Dedifferentiated amniotic fluid mesenchymal stem cell (primary cell): Measurements from ENCODE around the gene TRIM27.
"Not testable (repeated sequence)": the region's sequence is repeated elsewhere in the genome, so short reads cannot be mapped to it uniquely, and the experiment has no call there.

ENCODE experiments used
- DNase-seq: peaks from one replicate; pipeline ENCODE4 v3.0.0-alpha.2; 2016; ENCODE audit errors: extremely low spot score

The TRIM27 gene, protein sequence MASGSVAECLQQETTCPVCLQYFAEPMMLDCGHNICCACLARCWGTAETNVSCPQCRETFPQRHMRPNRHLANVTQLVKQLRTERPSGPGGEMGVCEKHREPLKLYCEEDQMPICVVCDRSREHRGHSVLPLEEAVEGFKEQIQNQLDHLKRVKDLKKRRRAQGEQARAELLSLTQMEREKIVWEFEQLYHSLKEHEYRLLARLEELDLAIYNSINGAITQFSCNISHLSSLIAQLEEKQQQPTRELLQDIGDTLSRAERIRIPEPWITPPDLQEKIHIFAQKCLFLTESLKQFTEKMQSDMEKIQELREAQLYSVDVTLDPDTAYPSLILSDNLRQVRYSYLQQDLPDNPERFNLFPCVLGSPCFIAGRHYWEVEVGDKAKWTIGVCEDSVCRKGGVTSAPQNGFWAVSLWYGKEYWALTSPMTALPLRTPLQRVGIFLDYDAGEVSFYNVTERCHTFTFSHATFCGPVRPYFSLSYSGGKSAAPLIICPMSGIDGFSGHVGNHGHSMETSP

DNA sequence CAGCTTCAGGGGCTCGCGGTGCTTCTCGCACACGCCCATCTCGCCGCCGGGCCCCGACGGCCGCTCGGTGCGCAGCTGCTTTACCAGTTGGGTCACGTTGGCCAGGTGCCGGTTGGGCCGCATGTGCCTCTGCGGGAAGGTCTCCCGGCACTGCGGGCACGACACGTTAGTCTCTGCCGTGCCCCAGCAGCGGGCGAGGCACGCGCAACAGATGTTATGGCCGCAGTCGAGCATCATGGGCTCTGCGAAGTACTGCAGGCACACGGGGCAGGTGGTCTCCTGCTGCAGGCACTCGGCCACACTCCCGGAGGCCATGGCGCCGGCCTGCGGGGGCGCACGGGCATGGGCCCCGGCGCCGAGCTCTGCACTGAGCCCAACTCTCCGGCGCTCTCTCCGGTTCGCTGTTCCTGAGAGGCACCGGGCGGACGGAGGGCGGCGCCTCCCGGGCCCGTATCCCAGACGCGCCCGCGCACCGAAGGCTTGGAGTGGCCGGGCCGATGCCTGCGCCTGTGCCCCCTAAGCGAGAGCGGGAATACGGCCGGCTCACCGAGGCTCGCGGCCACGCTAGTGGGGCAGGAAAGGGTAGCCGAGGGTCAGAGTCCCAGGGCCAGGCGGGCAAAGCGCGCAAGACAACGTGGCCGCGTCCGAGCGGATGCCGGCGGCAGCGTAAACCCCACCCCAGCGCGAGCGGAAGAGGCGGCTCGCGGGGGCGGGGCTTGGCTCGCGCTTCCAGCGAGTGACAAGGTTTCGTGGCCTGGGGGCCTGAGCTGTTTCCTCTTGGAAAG, at the start of gene TRIM27:
TRIM27 (minus strand) TSS at position 668 of the 785 bp plus-strand sequence; CDS start at position 315, 353 bp downstream.
- peak; percentile 88 for DNase-seq

GRCh38 chr6:28970056-28970455, 46.3 kb upstream of the TRIM27 start:
- not testable (repeated sequence) for DNase-seq

DNA sequence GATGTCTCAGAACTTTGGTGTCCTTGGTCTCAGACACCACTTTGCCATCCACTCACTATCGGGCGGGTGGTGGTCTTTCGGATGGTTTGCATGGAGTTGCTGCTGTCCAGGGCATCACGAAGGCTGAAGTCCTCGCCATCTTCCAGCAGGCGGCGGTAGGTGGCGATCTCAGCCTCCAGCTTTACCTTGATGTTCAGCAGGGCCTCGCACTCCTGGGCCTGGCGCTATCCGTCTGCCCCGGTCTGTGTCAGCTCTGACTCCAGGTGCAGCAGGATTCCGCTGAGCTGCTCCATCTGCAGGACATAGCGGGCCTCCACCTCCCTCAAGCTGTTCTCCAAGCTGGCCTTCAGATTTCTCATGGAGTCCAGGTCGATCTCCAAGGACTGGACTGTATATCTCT, 45.3 kb upstream of the TRIM27 start:
- no peak for DNase-seq

GRCh38 chr6:28968476-28968875, 44.7 kb upstream of the TRIM27 start:
- DNase-seq: no peak

DNA sequence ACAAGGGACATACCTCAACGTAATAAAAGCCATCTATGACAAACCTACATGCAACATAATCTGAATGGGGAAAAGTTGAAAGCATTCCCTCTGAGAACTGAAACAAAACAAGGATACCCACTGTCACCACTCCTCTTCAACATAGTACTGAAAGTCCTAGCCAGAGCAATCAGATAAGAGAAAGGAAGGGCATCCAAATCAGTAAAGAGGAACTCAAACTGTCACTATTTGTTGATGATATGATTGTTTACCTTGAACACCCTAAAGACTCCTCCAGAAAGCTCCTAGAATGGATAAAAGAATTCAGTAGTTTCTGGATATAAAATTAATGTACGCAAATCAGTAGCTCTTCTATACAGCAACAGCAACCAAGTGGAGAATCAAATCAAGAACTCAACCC, 41.9 kb upstream of the TRIM27 start:
- no peak for DNase-seq

GRCh38 chr6:28960846-28961500, 37.2 kb upstream of the TRIM27 start:
- DNase-seq: no peak

- DNase-seq: not testable (repeated sequence)
Observed at GRCh38 chr6:28958561-28959243, 34.9 kb upstream of the TRIM27 start.

GRCh38 chr6:28957795-28958314, 34.1 kb upstream of the TRIM27 start:
- DNase-seq: not testable (repeated sequence)

DNA sequence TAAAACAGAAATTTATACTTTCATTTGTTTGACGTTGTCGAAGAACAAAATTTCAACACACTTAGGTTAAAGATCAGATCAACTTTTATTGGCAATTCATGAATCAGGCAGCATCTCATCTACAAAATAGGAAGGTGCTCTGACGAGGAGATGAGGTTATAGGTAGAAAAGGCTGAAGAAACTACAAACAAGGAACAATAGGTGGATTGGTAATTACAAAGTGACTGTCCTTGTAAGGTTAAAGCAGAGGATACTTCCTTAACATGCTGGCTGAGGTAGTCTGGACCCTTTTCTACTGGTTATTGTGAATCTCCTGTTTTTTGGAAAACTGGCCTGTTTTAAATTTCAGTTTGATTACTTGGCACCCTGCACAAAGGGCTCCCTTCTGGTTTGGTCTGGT, 32.5 kb upstream of the TRIM27 start:
- DNase-seq: no peak

GRCh38 chr6:28953585-28954258, 29.9 kb upstream of the TRIM27 start:
- DNase-seq: no peak

DNA sequence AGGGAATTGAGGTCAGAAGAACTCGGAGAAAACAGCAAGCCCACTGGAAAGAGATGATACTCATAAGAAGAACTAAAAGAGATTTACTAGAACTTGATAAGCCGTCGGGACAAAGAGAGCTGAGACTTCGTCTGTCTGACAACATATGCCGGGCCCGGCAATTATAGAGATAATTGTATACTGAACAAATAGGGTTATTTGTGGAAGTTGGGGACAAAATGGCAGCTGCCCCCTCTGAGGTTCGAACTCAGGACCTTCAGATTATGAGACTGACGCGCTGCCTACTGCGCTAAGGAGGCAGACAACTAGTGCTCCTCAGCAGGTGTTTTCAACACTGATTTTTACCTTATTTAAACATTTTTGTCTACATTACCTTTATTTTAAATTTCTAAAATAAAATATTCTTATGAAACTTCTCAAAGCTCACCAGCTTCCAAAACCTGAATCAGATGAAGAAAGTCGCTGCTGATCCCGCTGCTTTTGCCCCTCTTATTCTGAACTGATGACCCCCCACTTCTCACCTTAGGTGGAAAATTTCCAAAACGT, 29.3 kb upstream of the TRIM27 start:
- DNase-seq: peak; percentile 71

DNA sequence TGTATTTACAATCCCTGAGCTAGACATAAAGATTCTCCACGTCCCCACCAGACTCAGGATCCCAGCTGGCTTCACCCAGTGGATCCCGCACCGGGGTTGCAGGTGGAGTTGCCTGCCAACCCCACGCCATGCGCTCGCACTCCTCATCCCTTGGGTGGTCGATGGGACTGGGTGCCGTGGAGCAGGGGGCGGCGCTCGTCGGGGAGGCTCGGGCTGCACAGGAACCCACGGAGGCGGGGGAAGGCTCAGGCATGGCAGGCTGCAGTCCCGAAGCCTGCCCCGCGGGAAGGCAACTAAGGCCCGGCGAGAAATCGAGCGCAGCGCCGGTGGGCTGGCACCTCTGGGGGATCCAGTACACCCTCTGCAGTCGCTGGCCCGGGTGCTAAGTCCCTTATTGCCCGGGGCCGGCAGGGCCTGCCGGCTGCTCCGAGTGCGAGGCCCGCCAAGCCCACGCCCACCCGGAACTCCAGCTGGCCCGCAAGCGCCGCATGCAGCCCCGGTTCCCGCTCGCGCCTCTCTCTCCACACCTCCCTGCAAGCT, 25.9 kb upstream of the TRIM27 start:
- DNase-seq: not testable (repeated sequence)

DNA sequence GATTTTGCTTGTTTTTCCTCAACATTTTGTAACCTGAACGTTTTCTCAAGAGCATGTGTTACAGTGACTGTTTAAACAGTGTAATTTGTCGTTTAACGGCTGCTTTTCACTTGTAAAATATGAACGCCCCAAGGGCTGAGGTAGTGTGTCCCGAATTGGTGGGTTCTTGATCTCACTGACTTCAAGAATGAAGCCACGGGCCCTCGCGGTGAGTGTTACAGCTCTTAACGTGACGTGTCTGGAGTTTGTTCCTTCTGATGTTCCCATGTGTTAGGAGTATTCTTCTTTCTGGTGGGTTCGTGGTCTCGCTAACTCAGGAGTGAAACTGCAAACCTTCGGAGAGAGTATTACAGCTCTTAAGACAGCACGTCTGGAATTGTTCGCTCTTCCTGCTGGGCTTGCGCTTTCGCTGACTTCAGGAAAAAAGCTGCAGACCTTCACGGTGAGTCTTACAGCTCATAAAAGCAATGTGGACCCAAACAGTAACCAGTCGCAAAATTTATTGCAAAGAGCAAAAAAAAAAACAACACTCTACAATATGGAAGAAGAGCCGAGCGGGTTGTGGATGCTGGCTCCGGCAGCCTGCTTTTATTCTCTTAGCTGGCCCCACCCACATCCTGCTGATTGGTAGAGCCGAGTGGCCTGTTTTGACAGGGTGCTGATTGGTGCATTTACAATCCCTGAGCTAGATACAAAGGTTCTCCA, 25.1 kb upstream of the TRIM27 start:
- DNase-seq: no peak

DNA sequence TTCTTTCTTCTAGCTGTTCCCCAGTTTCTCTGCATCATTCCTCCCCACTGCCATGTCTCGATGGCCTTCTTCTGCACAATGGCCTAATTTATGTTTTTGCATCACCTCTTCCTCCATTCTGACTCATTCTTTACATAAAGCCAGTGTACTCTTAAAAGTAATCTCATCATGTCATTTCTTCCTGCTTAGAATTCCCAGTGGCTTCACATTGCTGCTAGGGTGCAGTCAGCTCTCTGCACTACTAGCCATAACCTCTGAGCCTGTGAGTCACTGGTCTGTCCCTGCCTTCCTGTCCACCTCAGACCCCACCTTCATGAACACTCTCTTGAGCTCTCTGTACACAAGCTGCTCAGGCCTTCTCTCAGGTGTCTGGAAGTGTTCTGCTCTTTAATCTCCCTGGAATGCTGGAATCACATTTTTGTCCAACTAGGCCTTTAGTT, 24.1 kb upstream of the TRIM27 start:
- DNase-seq: no peak

GRCh38 chr6:28947067-28947765, 23.4 kb upstream of the TRIM27 start:
- DNase-seq: no peak

GRCh38 chr6:28945349-28945748, 21.6 kb upstream of the TRIM27 start:
- no peak for DNase-seq

DNA sequence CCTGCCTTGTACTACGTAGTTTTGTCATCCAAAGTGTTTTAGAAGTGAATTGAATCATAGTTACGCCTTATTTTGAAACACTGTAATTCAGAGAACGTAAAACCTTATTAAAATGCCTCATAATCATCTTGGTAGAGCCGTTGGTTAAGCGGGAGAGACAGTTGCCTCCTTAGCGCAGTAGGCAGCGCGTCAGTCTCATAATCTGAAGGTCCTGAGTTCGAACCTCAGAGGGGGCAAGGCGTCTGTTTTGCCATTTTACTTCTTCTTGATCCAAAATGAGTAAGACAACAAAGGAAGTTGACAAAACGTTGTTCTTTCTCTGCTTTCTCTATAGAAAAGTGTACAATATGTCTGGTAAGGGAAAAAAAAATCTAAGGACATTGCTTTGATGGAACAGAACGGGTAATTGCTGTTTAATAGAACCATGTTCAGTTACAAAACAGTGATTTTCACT, 20.7 kb upstream of the TRIM27 start:
- DNase-seq: peak; percentile 89

DNA sequence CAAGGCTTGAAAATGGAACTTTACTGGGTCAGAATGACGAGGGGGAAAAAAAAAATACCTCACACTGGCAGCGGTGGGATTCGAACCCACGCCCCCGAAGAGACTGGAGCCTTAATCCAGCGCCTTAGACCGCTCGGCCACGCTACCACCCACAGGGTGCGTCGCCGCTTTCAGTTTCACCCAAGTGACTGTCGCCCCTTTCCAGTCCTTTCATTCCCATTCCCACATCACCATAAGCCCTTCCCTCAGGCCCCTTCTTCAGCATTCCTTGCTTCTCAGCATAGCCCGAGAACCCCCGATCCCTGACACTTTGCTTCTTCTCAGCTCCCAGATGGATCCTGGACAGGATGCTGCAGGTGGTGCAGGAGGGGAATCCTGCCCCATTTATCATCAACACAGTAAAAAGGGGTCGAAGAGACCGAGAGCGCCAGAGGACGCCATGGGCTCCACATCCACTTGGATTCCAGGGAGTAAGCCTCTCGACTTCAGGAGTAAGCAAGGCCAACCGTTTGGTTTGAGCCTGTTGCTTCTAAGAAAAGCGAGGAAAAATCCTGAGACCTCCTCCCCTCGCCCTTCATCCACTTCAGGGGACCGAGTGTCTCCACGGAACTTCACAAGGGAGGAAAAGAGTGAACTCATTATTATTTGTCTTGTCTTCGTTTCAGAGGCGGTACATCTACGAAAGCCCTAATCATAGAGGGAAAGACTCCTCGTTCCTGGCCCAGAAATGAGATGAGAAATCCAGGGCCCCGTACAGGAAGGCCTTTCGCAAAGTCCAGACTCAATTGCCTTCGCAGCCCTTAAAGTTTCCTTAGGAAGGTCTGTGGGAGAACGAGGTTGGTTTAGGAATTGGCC, 20.0 kb upstream of the TRIM27 start:
- peak; percentile 45 for DNase-seq
